Measurements from ENCODE around the gene CCDC167. TPM values are rescaled to one million over a fixed set of nuclear protein-coding genes. Genes with fewer than 3 reads are reported as not detected.

The CCDC167 gene
- total and polyA plus RNA-seq, 2 donors from 2014 or later: 15.7 to 63.5 TPM

DNA sequence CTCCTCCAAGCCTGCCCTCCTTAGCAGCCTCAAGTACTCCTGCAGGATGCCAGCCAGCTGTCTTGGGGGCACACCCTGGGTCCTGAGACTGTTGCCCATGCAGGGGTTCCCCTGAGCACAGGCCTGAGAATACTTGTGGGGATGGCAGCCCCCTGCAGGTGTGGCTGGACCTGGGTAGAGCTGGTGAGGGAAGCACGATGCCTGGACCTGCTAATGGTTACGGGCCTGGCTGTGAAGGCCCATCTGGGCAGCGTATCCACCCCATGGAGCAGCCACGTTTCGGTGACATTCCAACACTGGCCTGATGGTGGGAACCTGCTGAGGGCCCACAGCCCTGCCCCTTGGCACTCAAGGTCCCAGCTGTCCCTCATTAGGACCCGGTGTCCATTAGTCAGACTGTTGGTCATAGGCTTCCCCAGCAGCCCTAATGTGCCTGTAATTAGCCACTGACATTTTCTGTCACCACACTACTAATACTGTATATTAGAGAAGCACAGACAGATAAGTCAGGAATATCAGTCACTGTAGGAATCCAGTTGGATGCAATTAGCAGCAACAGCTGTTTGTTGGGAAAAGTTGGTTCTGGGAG lies 20.3 kb downstream of the CCDC167 start:
- intact Hi-C loops (cut with DNase I): no loop called here
- no peaks in the 10 kb centered on the region for H3K4me1 ChIP-seq (ENCODE audit: control insufficient read depth in 2 of 3, insufficient read depth in 2 of 3, low read depth in 1 of 3, low read length in 3 of 3)
- DNase-seq: peak in 1 of 5 donors; percentile 30
- no peaks in the 10 kb centered on the region for H3K9me3 ChIP-seq (ENCODE audit: control insufficient read depth in 2 of 3, insufficient read depth in 1 of 3, low read length in 3 of 3)
- peaks cover 0 to 65% (median 33%) of the 10 kb centered on the region in 3 donors for H3K36me3 ChIP-seq (ENCODE audit: control insufficient read depth in 2 of 3, insufficient read depth in 3 of 3, low read length in 3 of 3)
- no peak for FAIRE-seq
- no peak overlapping the region for H3K27ac ChIP-seq (ENCODE audit: low read depth in 2 of 2, low read length in 2 of 2)
- no peak overlapping the region for H3K9ac ChIP-seq (ENCODE audit: low read length in 3 of 3)
- no peak overlapping the region for H3K4me3 ChIP-seq (ENCODE audit: low read length in 3 of 3)
- TF ChIP-seq, protein P1, sequence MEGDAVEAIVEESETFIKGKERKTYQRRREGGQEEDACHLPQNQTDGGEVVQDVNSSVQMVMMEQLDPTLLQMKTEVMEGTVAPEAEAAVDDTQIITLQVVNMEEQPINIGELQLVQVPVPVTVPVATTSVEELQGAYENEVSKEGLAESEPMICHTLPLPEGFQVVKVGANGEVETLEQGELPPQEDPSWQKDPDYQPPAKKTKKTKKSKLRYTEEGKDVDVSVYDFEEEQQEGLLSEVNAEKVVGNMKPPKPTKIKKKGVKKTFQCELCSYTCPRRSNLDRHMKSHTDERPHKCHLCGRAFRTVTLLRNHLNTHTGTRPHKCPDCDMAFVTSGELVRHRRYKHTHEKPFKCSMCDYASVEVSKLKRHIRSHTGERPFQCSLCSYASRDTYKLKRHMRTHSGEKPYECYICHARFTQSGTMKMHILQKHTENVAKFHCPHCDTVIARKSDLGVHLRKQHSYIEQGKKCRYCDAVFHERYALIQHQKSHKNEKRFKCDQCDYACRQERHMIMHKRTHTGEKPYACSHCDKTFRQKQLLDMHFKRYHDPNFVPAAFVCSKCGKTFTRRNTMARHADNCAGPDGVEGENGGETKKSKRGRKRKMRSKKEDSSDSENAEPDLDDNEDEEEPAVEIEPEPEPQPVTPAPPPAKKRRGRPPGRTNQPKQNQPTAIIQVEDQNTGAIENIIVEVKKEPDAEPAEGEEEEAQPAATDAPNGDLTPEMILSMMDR (IDR thresholded peaks at IDR 0.05; ENCODE audit: borderline replicate concordance, extremely low read depth, insufficient read depth): no peak
- H3K27me3 ChIP-seq (ENCODE audit: control insufficient read depth, insufficient read depth, low read length): no peaks in the 10 kb centered on the region

DNA sequence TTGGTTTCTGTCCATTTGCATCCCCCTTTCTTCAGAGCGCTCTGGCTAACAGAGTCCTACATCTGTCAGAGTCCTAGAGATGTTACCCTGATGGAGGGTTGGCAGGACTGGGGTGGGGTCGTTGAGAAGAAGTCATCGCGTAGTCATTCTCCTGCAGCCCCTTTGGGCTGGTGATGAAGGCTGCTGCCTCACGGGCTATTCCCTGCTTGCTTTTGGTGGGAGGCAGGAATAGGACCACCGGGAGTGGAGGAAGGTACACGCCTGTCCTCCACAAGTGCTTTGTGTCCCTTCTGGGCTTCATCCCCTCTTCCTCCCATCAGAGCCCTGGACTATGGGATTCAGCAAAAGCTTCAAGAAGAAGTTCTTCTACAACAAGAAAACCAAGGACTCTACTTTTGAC lies 20.9 kb downstream of the CCDC167 start:
- H3K27me3 ChIP-seq (ENCODE audit: control insufficient read depth, insufficient read depth, low read length): no peaks in the 10 kb centered on the region
- H3K9me3 ChIP-seq (ENCODE audit: control insufficient read depth in 2 of 3, insufficient read depth in 1 of 3, low read length in 3 of 3): no peaks in the 10 kb centered on the region
- H3K4me1 ChIP-seq (ENCODE audit: control insufficient read depth in 2 of 3, insufficient read depth in 2 of 3, low read depth in 1 of 3, low read length in 3 of 3): peaks cover 0 to under 1% (median 0%) of the 10 kb centered on the region in 3 donors
- no peak overlapping the region for H3K9ac ChIP-seq (ENCODE audit: low read length in 3 of 3)
- peaks cover 0 to 70% (median 34%) of the 10 kb centered on the region in 3 donors for H3K36me3 ChIP-seq (ENCODE audit: control insufficient read depth in 2 of 3, insufficient read depth in 3 of 3, low read length in 3 of 3)
- no peak overlapping the region for H3K4me3 ChIP-seq (ENCODE audit: low read length in 3 of 3)
- no peak for FAIRE-seq
- H3K27ac ChIP-seq (ENCODE audit: low read depth in 2 of 2, low read length in 2 of 2): no peak overlapping the region
- peak in 1 of 5 donors; percentile 24 for DNase-seq
- TF ChIP-seq, protein P1 (IDR thresholded peaks at IDR 0.05; ENCODE audit: borderline replicate concordance, extremely low read depth, insufficient read depth): no peak
- intact Hi-C loops (cut with DNase I): no loop called here

DNA sequence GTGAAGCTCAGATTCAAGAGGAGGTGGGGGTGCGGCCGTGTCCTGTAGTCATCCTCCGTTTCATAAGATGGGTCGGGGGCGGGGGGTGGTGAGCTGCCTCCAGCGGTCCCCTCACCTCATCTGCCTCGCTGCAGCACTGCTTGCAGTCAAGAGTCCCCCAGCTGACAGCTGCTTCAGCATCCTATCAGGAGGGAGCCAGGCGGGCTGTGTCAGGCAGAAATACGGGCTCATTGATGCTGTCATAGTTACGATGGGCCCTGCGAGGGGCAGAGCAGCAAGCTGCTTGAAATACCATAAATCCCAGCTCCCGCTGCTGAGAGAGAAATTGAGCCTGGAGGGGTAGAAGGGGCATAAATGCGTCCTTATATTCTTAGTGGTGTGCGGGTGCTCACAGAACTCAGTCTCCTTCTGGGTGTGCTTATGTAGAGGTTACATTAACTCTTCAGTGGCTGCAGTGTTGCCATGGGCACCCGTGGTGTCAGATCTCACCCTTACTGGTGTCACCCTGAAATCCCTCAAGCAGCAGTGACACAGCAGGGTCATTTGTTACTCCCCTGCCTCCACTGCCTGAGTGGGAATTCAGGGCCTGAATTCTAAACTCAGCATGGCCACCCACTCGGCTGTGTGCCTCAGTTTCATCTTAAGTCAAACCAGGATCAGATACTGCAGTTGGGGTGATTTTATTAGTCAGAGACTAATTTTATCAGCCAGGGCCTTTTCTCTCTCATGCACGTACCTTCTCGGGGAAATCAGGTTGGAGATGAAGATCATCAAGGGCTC lies 21.8 kb downstream of the CCDC167 start:
- no peak overlapping the region for H3K27ac ChIP-seq (ENCODE audit: low read depth in 2 of 2, low read length in 2 of 2)
- FAIRE-seq (no peak), DNase-seq (peak in 2 of 5 donors; percentile 34 to 44)
- peaks cover 0 to 68% (median 40%) of the 10 kb centered on the region in 3 donors for H3K36me3 ChIP-seq (ENCODE audit: control insufficient read depth in 2 of 3, insufficient read depth in 3 of 3, low read length in 3 of 3)
- H3K4me1 ChIP-seq (ENCODE audit: control insufficient read depth in 2 of 3, insufficient read depth in 2 of 3, low read depth in 1 of 3, low read length in 3 of 3): peaks cover 0 to 8% (median 3%) of the 10 kb centered on the region in 3 donors
- H3K27me3 ChIP-seq (ENCODE audit: control insufficient read depth, insufficient read depth, low read length): no peaks in the 10 kb centered on the region
- H3K9ac ChIP-seq (ENCODE audit: low read length in 3 of 3): no peak overlapping the region
- no peak overlapping the region for H3K4me3 ChIP-seq (ENCODE audit: low read length in 3 of 3)
- TF ChIP-seq, protein P1 (IDR thresholded peaks at IDR 0.05; ENCODE audit: borderline replicate concordance, extremely low read depth, insufficient read depth): no peak
- intact Hi-C loops (cut with DNase I): no loop called here
- no peaks in the 10 kb centered on the region for H3K9me3 ChIP-seq (ENCODE audit: control insufficient read depth in 2 of 3, insufficient read depth in 1 of 3, low read length in 3 of 3)

Data from kidney (tissue), 14 donors.